ENCODE results near the gene ARFGEF3. TPM values are rescaled to one million over a fixed set of nuclear protein-coding genes. Genes with fewer than 3 reads are reported as not detected.

ARFGEF3 gene
- total and polyA plus RNA-seq, 2 experiments from 2014 or later, result 5.8 to 24.6 TPM

DNA sequence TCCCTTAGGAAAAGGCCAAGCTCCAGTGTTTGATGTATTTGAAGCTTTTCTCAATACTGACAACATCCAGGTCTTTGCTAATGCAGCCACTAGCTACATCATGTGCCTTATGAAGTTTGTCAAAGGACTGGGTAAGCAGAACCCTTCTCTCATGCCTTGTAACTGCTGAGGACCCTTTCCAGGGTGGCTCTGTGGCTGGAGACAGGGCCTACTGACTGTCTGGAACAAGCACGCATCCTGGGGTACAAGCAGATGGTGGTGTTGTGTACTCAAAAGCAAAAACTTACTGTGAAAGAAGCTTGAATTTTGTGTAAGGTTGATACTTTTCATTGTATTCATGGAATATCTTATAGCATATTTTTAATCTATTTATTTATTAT lies 147.0 kb downstream of the ARFGEF3 start:
- H4K20me1 ChIP-seq (replicated peaks; ENCODE audit: insufficient read depth), result no peaks in the 10 kb centered on the region
- H3K36me3 ChIP-seq (ENCODE audit: insufficient read depth), result no peaks in the 10 kb centered on the region
- Mint-ChIP-seq H3K9me3 (no peaks in the 10 kb centered on the region), H3K27me3 (ENCODE audit: insufficient read depth, low read depth, poor library complexity) (no peaks in the 10 kb centered on the region), H3K4me1 (peaks cover 4% of the 10 kb centered on the region; the same call in 1 of the 3 replicates), H3K27ac (no peak overlapping the region), H3K4me3 (no peak overlapping the region), H3K36me3 (ENCODE audit: low read depth) (no peaks in the 10 kb centered on the region)
- ATAC-seq (no peak), DNase-seq (ENCODE audit: low spot score) (no peak)
- H3K27me3 ChIP-seq (ENCODE audit: insufficient read depth), result no peaks in the 10 kb centered on the region
- H3K4me3 ChIP-seq, result no peak overlapping the region
- H3F3A ChIP-seq (replicated peaks; ENCODE audit: low read depth), result no peaks in the 10 kb centered on the region
- no peak overlapping the region for H2AFZ ChIP-seq
- no peak for TF ChIP-seq EZH2 (IDR thresholded peaks at IDR 0.05; ENCODE audit: low read depth, unreplicated experiment)
- TF ChIP-seq JUNB (IDR thresholded peaks at IDR 0.05; ENCODE audit: unreplicated experiment), result no peak
- TF ChIP-seq REST (IDR thresholded peaks at IDR 0.05; ENCODE audit: unreplicated experiment), result no peak
- TF ChIP-seq CTCF (conservative IDR thresholded peaks at IDR 0.05; ENCODE audit: low read depth in 2 of 2), result no peak
- no peak for TF ChIP-seq CREB1 (CRISPR knock-in tag; IDR thresholded peaks at IDR 0.05; ENCODE audit: low read depth)
- TF ChIP-seq ZNF331 (CRISPR knock-in tag; IDR thresholded peaks at IDR 0.05; ENCODE audit: low read depth), result no peak
- TF ChIP-seq ZNF462 (CRISPR knock-in tag; IDR thresholded peaks at IDR 0.05), result no peak
- TF ChIP-seq POLR2AphosphoS5 (IDR thresholded peaks at IDR 0.05; ENCODE audit: low read depth), result no peak
- TF ChIP-seq STAT1 (IDR thresholded peaks at IDR 0.05; ENCODE audit: unreplicated experiment), result no peak
- no peak for TF ChIP-seq ZNF114 (CRISPR knock-in tag; IDR thresholded peaks at IDR 0.05)
- TF ChIP-seq ETS1 (IDR thresholded peaks at IDR 0.05), result no peak
- H3K27ac ChIP-seq (ENCODE audit: low read depth), result no peak overlapping the region
- no peaks in the 10 kb centered on the region for H3K4me1 ChIP-seq (ENCODE audit: insufficient read depth)
- H3K79me2 ChIP-seq (replicated peaks; ENCODE audit: insufficient read depth), result no peaks in the 10 kb centered on the region
- no peaks in the 10 kb centered on the region for H3K9me2 ChIP-seq (ENCODE audit: insufficient read depth)
- no peak overlapping the region for H3K4me2 ChIP-seq
